Measurements from ENCODE around the gene CEP78.

CEP78 gene

DNA sequence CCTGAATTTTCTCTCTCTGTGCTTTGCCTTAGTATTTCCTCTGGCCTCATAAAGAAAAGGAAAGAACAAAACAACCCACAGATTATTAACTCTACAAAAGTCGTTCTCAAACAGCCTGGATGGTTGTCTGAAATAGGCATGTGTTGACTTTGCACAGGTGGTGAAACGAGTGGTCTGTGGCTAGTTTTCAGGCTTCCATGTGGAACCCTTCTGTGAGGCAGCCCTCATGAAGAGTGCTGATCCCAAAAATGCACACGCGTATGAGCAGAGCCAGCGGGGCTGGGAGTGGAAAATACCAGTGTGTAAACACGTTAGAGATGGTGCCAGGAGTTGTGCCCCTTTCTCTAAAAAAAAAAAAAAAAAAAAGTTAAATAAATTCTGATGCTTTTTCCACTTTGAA lies 56.2 kb downstream of the CEP78 start (continued):
- TF ChIP-seq, protein P1, sequence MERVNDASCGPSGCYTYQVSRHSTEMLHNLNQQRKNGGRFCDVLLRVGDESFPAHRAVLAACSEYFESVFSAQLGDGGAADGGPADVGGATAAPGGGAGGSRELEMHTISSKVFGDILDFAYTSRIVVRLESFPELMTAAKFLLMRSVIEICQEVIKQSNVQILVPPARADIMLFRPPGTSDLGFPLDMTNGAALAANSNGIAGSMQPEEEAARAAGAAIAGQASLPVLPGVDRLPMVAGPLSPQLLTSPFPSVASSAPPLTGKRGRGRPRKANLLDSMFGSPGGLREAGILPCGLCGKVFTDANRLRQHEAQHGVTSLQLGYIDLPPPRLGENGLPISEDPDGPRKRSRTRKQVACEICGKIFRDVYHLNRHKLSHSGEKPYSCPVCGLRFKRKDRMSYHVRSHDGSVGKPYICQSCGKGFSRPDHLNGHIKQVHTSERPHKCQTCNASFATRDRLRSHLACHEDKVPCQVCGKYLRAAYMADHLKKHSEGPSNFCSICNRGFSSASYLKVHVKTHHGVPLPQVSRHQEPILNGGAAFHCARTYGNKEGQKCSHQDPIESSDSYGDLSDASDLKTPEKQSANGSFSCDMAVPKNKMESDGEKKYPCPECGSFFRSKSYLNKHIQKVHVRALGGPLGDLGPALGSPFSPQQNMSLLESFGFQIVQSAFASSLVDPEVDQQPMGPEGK (tag by site-specific recombination; IDR thresholded peaks at IDR 0.05), result no peak
- TF ChIP-seq, protein P2, sequence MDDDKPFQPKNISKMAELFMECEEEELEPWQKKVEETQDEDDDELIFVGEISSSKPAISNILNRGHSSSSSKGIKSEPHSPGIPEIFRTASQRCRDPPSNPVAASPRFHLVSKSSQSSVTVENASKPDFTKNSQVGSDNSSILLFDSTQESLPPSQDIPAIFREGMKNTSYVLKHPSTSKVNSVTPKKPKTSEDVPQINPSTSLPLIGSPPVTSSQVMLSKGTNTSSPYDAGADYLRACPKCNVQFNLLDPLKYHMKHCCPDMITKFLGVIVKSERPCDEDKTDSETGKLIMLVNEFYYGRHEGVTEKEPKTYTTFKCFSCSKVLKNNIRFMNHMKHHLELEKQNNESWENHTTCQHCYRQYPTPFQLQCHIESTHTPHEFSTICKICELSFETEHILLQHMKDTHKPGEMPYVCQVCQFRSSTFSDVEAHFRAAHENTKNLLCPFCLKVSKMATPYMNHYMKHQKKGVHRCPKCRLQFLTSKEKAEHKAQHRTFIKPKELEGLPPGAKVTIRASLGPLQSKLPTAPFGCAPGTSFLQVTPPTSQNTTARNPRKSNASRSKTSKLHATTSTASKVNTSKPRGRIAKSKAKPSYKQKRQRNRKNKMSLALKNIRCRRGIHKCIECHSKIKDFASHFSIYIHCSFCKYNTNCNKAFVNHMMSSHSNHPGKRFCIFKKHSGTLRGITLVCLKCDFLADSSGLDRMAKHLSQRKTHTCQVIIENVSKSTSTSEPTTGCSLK (tag by site-specific recombination; IDR thresholded peaks at IDR 0.05), result no peak
- TF ChIP-seq KLF1 (tag by site-specific recombination; IDR thresholded peaks at IDR 0.05) (no peak), ZNF561 (tag by site-specific recombination; IDR thresholded peaks at IDR 0.05; ENCODE audit: borderline replicate concordance) (no peak), ZNF416 (tag by site-specific recombination; IDR thresholded peaks at IDR 0.05) (no peak), ZNF707 (tag by site-specific recombination; IDR thresholded peaks at IDR 0.05) (no peak), ZNF169 (tag by site-specific recombination; IDR thresholded peaks at IDR 0.05) (no peak)
- TF ChIP-seq, protein P3, sequence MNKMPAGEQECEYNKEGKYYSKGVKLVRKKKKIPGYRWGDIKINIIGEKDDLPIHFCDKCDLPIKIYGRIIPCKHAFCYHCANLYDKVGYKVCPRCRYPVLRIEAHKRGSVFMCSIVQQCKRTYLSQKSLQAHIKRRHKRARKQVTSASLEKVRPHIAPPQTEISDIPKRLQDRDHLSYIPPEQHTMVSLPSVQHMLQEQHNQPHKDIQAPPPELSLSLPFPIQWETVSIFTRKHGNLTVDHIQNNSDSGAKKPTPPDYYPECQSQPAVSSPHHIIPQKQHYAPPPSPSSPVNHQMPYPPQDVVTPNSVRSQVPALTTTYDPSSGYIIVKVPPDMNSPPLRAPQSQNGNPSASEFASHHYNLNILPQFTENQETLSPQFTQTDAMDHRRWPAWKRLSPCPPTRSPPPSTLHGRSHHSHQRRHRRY (tag by site-specific recombination; IDR thresholded peaks at IDR 0.05), result no peak

DNA sequence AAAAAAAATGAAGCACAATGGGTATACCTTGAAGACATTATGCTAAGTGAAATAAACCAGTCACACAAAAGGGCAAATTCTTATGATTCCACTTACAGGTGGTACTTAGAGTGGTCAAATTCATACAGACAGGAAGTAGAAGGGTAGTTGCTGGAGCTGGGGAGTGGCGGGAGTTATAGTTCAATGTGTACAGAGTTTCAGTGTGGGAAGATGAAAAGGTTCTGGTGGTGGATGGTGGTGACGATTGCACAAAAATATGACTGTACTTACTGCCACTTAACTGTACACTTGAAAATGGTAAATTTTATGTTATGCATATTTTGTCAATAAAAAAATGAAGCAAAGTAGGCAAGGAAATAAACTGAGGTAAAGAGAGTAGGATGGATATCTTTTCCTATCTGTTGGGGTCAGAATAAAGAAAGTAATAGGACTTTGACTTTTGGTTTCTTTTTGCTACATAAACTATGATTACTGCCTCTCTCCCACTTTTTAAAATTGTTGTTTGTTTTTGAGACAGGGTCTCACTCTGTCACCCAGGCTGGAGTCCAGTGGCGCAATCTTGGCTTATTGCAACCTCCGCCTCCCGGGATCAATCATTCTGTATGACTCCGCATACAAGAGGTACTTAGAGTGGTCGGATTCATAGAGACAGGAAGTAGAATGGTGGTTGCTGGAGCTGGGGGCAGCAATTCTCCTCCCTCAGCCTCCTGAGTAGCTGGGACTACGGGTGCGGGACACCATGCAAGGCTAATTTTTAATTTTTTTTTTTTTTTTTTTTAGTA lies 57.0 kb downstream of the CEP78 start:
- H3K4me1 ChIP-seq (ENCODE audit: control insufficient read depth, insufficient read depth, low read length), result 0 out of 2 replicates have a peak, but pooled peaks cover 3% of the 10 kb centered on the region
- H3K9me3 ChIP-seq (ENCODE audit: control insufficient read depth, insufficient read depth, low read depth, low read length), result no peaks in the 10 kb centered on the region
- H3K4me3 ChIP-seq (ENCODE audit: low read depth, low read length), result no peak overlapping the region
- H3K27ac ChIP-seq (ENCODE audit: extremely low read depth, low read depth, low read length), result no peak overlapping the region
- CTCF ChIA-PET, result no interaction called here
- TF ChIP-seq EGR2 (tag by site-specific recombination; IDR thresholded peaks at IDR 0.05; ENCODE audit: low read depth) (no peak), ZNF530 (tag by site-specific recombination; IDR thresholded peaks at IDR 0.05; ENCODE audit: low read depth) (no peak), ZNF404 (tag by site-specific recombination; IDR thresholded peaks at IDR 0.05) (no peak)
- TF ChIP-seq, protein P4, sequence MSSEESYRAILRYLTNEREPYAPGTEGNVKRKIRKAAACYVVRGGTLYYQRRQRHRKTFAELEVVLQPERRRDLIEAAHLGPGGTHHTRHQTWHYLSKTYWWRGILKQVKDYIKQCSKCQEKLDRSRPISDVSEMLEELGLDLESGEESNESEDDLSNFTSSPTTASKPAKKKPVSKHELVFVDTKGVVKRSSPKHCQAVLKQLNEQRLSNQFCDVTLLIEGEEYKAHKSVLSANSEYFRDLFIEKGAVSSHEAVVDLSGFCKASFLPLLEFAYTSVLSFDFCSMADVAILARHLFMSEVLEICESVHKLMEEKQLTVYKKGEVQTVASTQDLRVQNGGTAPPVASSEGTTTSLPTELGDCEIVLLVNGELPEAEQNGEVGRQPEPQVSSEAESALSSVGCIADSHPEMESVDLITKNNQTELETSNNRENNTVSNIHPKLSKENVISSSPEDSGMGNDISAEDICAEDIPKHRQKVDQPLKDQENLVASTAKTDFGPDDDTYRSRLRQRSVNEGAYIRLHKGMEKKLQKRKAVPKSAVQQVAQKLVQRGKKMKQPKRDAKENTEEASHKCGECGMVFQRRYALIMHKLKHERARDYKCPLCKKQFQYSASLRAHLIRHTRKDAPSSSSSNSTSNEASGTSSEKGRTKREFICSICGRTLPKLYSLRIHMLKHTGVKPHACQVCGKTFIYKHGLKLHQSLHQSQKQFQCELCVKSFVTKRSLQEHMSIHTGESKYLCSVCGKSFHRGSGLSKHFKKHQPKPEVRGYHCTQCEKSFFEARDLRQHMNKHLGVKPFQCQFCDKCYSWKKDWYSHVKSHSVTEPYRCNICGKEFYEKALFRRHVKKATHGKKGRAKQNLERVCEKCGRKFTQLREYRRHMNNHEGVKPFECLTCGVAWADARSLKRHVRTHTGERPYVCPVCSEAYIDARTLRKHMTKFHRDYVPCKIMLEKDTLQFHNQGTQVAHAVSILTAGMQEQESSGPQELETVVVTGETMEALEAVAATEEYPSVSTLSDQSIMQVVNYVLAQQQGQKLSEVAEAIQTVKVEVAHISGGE (tag by site-specific recombination; conservative IDR thresholded peaks at IDR 0.05; ENCODE audit: low read depth), result no peak
- TF ChIP-seq, protein P5, sequence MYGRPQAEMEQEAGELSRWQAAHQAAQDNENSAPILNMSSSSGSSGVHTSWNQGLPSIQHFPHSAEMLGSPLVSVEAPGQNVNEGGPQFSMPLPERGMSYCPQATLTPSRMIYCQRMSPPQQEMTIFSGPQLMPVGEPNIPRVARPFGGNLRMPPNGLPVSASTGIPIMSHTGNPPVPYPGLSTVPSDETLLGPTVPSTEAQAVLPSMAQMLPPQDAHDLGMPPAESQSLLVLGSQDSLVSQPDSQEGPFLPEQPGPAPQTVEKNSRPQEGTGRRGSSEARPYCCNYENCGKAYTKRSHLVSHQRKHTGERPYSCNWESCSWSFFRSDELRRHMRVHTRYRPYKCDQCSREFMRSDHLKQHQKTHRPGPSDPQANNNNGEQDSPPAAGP (tag by site-specific recombination; IDR thresholded peaks at IDR 0.05), result no peak
- TF ChIP-seq, protein P6, sequence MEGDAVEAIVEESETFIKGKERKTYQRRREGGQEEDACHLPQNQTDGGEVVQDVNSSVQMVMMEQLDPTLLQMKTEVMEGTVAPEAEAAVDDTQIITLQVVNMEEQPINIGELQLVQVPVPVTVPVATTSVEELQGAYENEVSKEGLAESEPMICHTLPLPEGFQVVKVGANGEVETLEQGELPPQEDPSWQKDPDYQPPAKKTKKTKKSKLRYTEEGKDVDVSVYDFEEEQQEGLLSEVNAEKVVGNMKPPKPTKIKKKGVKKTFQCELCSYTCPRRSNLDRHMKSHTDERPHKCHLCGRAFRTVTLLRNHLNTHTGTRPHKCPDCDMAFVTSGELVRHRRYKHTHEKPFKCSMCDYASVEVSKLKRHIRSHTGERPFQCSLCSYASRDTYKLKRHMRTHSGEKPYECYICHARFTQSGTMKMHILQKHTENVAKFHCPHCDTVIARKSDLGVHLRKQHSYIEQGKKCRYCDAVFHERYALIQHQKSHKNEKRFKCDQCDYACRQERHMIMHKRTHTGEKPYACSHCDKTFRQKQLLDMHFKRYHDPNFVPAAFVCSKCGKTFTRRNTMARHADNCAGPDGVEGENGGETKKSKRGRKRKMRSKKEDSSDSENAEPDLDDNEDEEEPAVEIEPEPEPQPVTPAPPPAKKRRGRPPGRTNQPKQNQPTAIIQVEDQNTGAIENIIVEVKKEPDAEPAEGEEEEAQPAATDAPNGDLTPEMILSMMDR (tag by site-specific recombination; IDR thresholded peaks at IDR 0.05), result no peak
- TF ChIP-seq, protein P7, sequence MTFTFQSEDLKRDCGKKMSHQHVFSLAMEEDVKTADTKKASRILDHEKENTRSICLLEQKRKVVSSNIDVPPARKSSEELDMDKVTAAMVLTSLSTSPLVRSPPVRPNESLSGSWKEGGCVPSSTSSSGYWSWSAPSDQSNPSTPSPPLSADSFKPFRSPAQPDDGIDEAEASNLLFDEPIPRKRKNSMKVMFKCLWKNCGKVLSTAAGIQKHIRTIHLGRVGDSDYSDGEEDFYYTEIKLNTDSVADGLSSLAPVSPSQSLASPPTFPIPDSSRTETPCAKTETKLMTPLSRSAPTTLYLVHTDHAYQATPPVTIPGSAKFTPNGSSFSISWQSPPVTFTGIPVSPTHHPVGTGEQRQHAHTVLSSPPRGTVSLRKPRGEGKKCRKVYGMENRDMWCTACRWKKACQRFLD (tag by site-specific recombination; IDR thresholded peaks at IDR 0.05), result no peak
- TF ChIP-seq, protein P8, sequence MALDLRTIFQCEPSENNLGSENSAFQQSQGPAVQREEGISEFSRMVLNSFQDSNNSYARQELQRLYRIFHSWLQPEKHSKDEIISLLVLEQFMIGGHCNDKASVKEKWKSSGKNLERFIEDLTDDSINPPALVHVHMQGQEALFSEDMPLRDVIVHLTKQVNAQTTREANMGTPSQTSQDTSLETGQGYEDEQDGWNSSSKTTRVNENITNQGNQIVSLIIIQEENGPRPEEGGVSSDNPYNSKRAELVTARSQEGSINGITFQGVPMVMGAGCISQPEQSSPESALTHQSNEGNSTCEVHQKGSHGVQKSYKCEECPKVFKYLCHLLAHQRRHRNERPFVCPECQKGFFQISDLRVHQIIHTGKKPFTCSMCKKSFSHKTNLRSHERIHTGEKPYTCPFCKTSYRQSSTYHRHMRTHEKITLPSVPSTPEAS (tag by site-specific recombination; IDR thresholded peaks at IDR 0.05), result no peak
- H3K36me3 ChIP-seq (ENCODE audit: control insufficient read depth in 2 of 2, insufficient read depth in 1 of 2, low read length in 2 of 2), result no peaks in the 10 kb centered on the region
- POLR2A ChIA-PET, result interaction anchor here (0.7 kb wide), 1 partner anchor 12 kb away, joined by 6 read pairs; no protein-coding TSS in a partner anchor

Data from HEK293 (cell line).